ENCODE data around the gene CHAC2. TPM values are rescaled to one million over a fixed set of nuclear protein-coding genes. Genes with fewer than 3 reads are reported as not detected.

CHAC2 gene
- total RNA-seq, 1 donor from 2014 or later, result 3.6 TPM

DNA sequence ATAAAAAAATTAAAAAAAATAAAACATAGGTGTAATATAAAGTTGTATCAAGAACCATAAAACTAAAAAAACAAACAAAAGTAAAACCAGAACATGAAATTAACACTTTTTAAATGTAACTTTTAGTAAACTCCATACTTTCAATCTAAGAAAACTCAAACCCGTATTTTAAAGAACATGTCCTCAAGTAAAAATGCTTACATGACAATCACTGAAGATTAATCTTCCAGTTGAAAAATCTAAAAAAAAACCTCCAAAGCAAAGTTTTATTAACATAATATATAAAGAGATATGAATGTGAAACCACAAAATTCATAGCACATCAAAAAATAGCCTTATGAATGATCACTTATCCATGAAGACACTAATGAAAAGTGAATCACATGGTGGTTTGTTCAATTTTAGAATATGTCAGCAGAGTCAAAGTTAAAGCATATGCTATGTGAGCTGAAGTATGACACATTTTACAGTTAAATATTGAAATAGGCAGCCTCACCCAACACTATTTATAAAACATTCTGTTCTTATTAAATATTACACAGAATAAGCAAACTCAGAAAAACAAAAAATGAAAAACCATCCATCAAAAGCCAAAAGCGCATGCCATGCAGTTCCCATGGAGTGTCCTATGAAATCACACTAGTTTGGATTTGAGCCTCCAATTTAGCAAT, 23.1 kb upstream of the CHAC2 start:
- Histone ChIP-seq H3K27me3 (ENCODE audit: insufficient read depth, low read length) (no peaks in the 10 kb centered on the region), H3K9me3 (ENCODE audit: insufficient read depth, low read depth, low read length) (no peaks in the 10 kb centered on the region), H4K20me1 (ENCODE audit: insufficient read depth, low read length) (no peaks in the 10 kb centered on the region), H2AFZ (ENCODE audit: low read depth, low read length) (no peak overlapping the region), H3K4me3 (ENCODE audit: insufficient read depth, low read depth, low read length) (no peak overlapping the region), H3K4me2 (ENCODE audit: low read length) (no peak overlapping the region), H3K4me1 (ENCODE audit: insufficient read depth, low read length) (no peaks in the 10 kb centered on the region), H3K79me2 (ENCODE audit: insufficient read depth, low read length) (no peaks in the 10 kb centered on the region), H3K27ac (ENCODE audit: low read depth, low read length) (no peak overlapping the region), H3K36me3 (ENCODE audit: insufficient read depth, low read length) (peaks cover 3% of the 10 kb centered on the region), H3K9ac (ENCODE audit: low read length) (no peak overlapping the region)
- H3K9me3 Mint-ChIP-seq (ENCODE audit: unreplicated experiment), result no peaks in the 10 kb centered on the region
- FAIRE-seq (no peak), DNase-seq (ENCODE audit: low read depth) (no peak)
- TF ChIP-seq EZH2 (IDR thresholded peaks at IDR 0.05; ENCODE audit: insufficient read depth, low read length), result no peak
- TF ChIP-seq, protein P1, sequence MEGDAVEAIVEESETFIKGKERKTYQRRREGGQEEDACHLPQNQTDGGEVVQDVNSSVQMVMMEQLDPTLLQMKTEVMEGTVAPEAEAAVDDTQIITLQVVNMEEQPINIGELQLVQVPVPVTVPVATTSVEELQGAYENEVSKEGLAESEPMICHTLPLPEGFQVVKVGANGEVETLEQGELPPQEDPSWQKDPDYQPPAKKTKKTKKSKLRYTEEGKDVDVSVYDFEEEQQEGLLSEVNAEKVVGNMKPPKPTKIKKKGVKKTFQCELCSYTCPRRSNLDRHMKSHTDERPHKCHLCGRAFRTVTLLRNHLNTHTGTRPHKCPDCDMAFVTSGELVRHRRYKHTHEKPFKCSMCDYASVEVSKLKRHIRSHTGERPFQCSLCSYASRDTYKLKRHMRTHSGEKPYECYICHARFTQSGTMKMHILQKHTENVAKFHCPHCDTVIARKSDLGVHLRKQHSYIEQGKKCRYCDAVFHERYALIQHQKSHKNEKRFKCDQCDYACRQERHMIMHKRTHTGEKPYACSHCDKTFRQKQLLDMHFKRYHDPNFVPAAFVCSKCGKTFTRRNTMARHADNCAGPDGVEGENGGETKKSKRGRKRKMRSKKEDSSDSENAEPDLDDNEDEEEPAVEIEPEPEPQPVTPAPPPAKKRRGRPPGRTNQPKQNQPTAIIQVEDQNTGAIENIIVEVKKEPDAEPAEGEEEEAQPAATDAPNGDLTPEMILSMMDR (IDR thresholded peaks at IDR 0.05; ENCODE audit: insufficient read depth, low read depth, low read length), result no peak
- H3K27me3 Mint-ChIP-seq (ENCODE audit: low read depth, unreplicated experiment), result no peaks in the 10 kb centered on the region
- no peak overlapping the region for H3K27ac Mint-ChIP-seq (ENCODE audit: unreplicated experiment)
- H3K36me3 Mint-ChIP-seq (ENCODE audit: low read depth, unreplicated experiment), result peaks cover 2% of the 10 kb centered on the region
- peaks cover 8% of the 10 kb centered on the region for H3K4me1 Mint-ChIP-seq (ENCODE audit: low read depth, unreplicated experiment)
- no peak overlapping the region for H3K4me3 Mint-ChIP-seq (ENCODE audit: unreplicated experiment)

DNA sequence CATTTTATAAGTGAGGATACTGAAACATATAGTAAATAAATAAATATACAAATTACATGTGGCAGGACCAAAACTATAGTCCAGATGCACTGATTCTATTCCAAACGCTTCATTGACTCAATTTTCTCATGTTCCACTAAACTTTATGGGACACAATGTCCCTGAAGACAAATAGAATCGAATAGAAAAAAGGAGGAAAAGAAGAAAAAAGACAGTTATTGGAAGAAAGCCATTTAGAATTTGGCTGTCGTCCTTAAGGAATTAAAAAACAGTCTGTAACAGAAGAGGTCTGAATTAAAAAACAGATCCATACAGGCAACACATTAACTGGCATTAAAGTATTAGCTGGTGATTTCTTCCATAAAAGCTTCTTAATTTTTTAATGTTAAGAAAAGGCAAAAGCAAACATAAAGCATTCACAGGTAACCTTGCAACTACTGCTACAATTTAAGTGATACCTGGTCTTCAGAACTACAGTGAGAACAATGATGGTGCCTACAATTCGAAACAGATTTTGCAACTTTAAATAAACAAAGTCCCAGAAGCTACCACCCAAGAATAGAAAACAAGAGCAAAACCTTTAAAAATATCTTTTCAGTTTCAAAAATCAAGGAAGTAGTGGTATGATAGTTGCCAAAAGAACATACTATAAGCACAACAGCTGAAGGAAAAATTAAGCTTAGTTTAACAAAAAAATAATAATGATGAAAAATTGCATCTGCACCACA, 17.4 kb upstream of the CHAC2 start:
- Histone ChIP-seq H4K20me1 (ENCODE audit: insufficient read depth, low read length) (no peaks in the 10 kb centered on the region), H2AFZ (ENCODE audit: low read depth, low read length) (no peak overlapping the region), H3K4me3 (ENCODE audit: insufficient read depth, low read depth, low read length) (no peak overlapping the region), H3K9me3 (ENCODE audit: insufficient read depth, low read depth, low read length) (no peaks in the 10 kb centered on the region), H3K9ac (ENCODE audit: low read length) (no peak overlapping the region), H3K36me3 (ENCODE audit: insufficient read depth, low read length) (peaks cover 3% of the 10 kb centered on the region), H3K27me3 (ENCODE audit: insufficient read depth, low read length) (no peaks in the 10 kb centered on the region), H3K27ac (ENCODE audit: low read depth, low read length) (no peak overlapping the region), H3K79me2 (ENCODE audit: insufficient read depth, low read length) (no peaks in the 10 kb centered on the region), H3K4me2 (ENCODE audit: low read length) (no peak overlapping the region), H3K4me1 (ENCODE audit: insufficient read depth, low read length) (peaks cover 9% of the 10 kb centered on the region)
- Mint-ChIP-seq H3K4me3 (ENCODE audit: unreplicated experiment) (no peak overlapping the region), H3K4me1 (ENCODE audit: low read depth, unreplicated experiment) (peaks cover 10% of the 10 kb centered on the region), H3K36me3 (ENCODE audit: low read depth, unreplicated experiment) (peaks cover 2% of the 10 kb centered on the region), H3K27me3 (ENCODE audit: low read depth, unreplicated experiment) (no peaks in the 10 kb centered on the region), H3K9me3 (ENCODE audit: unreplicated experiment) (no peaks in the 10 kb centered on the region), H3K27ac (ENCODE audit: unreplicated experiment) (no peak overlapping the region)
- DNase-seq (ENCODE audit: low read depth) (no peak), FAIRE-seq (no peak)
- TF ChIP-seq, protein P1 (IDR thresholded peaks at IDR 0.05; ENCODE audit: insufficient read depth, low read depth, low read length), result no peak
- TF ChIP-seq EZH2 (IDR thresholded peaks at IDR 0.05; ENCODE audit: insufficient read depth, low read length), result no peak

DNA sequence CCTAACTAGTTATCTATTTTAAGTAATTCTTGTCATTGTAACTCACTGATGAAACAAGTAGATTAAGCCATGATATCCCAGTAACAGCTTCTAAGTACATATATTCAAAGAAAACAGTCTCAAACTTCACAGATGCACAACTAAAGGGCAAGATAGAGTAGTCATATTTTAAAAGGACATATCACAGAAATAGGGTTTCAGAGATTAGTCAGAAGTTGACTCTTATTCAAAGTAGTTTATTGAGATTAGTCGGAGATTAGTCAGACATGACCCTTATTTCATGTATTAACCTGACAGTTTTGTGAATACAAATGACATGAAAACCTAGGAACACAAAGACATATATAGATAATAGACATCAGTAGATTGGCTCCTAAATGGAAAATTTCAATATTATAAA, 15.9 kb upstream of the CHAC2 start:
- FAIRE-seq (peak; percentile 49), DNase-seq (ENCODE audit: low read depth) (peak; percentile 45)
- no peaks in the 10 kb centered on the region for H3K9me3 ChIP-seq (ENCODE audit: insufficient read depth, low read depth, low read length)
- peaks cover 9% of the 10 kb centered on the region for H3K4me1 ChIP-seq (ENCODE audit: insufficient read depth, low read length)
- peaks cover 10% of the 10 kb centered on the region for H3K4me1 Mint-ChIP-seq (ENCODE audit: low read depth, unreplicated experiment)
- no peaks in the 10 kb centered on the region for H3K79me2 ChIP-seq (ENCODE audit: insufficient read depth, low read length)
- H3K27me3 ChIP-seq (ENCODE audit: insufficient read depth, low read length), result no peaks in the 10 kb centered on the region
- H3K36me3 ChIP-seq (ENCODE audit: insufficient read depth, low read length), result peaks cover 3% of the 10 kb centered on the region
- no peak overlapping the region for H3K27ac Mint-ChIP-seq (ENCODE audit: unreplicated experiment)
- H3K4me3 Mint-ChIP-seq (ENCODE audit: unreplicated experiment), result no peak overlapping the region
- no peaks in the 10 kb centered on the region for H4K20me1 ChIP-seq (ENCODE audit: insufficient read depth, low read length)
- peak overlapping the region; percentile 39 for H3K4me2 ChIP-seq (ENCODE audit: low read length)
- H3K9me3 Mint-ChIP-seq (ENCODE audit: unreplicated experiment), result no peaks in the 10 kb centered on the region
- H3K36me3 Mint-ChIP-seq (ENCODE audit: low read depth, unreplicated experiment), result peaks cover 3% of the 10 kb centered on the region
- no peak for TF ChIP-seq EZH2 (IDR thresholded peaks at IDR 0.05; ENCODE audit: insufficient read depth, low read length)
- TF ChIP-seq, protein P1 (IDR thresholded peaks at IDR 0.05; ENCODE audit: insufficient read depth, low read depth, low read length), result no peak
- no peak overlapping the region for H2AFZ ChIP-seq (ENCODE audit: low read depth, low read length)
- H3K9ac ChIP-seq (ENCODE audit: low read length), result no peak overlapping the region
- no peak overlapping the region for H3K27ac ChIP-seq (ENCODE audit: low read depth, low read length)
- H3K4me3 ChIP-seq (ENCODE audit: insufficient read depth, low read depth, low read length), result no peak overlapping the region
- H3K27me3 Mint-ChIP-seq (ENCODE audit: low read depth, unreplicated experiment), result no peaks in the 10 kb centered on the region
